GM18517 (cell line): ENCODE measurements around the gene ZNF560.
"Not testable (repeated sequence)": the region's sequence is repeated elsewhere in the genome, so short reads cannot be mapped to it uniquely, and the experiment has no call there.

Source experiments
- ATAC-seq: cut with Tn5 transposase; IDR thresholded peaks from one replicate; pipeline ENCODE4 v1.9.1; 2021; ENCODE audit warnings: mild to moderate bottlenecking, moderate library complexity; ENCODE audit not compliant: unreplicated experiment

ZNF560 gene

DNA sequence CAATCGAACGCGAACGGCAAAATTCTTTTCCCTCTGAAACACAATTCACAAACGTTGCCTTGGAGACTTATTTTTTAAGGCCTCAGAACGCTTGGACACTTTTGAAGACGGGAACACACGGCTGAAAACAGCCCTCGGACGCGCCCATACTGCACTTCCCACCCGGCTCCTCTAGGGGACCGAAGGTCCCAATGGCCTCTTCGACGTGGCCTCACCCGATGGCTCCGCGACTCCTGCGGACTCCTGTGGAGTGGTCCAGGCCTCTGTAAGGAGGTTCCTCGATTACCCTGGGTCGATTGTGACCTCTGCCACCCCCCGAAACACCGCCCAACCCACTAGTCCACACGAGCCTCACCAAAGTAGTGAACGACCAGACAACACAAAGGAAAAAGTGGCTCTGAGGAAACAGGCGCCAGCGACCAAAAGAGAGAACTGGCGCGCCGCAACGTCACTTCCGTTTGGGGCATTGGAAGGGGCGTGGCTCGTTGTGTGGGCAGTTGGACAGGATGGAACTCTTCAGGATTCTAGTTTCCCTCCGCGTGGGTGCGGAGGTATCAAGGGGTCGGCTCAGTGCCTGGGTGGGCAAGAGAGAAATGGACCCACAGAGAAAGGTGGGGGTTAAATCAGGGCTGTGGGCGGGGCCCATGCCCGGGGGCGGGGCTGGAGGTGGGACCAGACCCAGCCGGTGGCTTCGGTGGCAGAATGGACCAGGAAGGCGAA is at the start of gene ZNF560:
Gene ZNF560 (minus strand): TSS at position 434 of the 720 bp plus-strand sequence. CDS start 23,303 bp downstream, outside the sequence.
- no peak for ATAC-seq

DNA sequence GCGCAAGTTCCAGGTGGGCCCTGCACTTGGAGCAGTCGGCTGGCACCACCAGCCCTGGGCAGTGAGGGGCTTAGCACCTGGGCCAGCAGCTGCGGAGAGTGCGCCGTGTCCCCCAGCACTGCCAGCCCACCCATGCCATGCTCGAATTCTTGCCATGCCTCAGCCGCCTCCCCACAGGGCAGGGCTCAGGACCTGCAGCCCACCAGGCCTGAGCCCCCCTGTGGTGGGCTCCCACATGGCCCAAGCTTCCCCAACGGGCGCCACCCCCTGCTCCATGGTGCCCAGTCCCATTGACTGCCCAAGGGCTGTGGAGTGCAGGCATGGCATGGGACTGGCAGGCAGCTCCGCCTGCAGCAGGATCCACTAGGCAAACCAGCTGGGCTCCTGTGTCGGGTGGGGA is 49.5 kb upstream of the ZNF560 start:
- ATAC-seq = no peak

DNA sequence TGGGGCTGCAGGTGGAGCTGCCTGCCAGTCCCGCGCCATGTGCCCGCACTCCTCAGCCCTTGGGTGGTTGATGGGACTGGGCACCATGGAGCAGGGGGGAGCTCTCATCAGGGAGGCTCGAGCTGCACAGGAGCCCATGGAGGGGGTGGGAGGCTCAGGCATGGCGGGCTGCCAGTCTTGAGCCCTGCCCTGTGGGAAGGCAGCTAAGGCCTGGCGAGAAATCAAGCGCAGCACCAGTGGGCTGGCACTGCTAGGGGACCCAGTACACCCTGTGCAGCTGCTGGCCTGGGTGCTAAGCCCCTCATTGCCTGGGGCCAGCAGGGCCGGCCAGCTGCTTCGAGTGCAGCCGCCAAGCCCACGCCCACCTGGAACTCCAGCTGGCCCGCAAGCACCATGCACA is 42.9 kb upstream of the ZNF560 start:
- not testable (repeated sequence) for ATAC-seq

DNA sequence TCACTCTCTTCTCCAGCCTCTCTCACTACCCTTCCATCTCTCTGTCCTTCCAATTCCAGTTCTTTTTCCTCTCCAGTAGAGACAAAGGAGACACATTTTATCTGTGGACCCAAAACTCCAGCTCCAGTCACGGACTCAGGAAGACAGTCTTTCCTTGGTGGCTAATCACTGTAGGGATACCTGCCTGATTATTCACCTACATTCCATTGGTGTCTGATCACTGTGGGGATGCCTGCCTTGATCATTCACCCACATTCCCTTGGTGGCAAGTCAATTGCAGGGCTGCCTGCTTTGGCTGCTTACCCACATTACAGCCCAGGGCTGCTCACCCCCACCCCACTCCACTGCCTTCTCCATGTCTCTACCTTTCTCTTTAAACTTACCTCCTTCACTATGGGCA is 41.5 kb upstream of the ZNF560 start:
- ATAC-seq = not testable (repeated sequence)

DNA sequence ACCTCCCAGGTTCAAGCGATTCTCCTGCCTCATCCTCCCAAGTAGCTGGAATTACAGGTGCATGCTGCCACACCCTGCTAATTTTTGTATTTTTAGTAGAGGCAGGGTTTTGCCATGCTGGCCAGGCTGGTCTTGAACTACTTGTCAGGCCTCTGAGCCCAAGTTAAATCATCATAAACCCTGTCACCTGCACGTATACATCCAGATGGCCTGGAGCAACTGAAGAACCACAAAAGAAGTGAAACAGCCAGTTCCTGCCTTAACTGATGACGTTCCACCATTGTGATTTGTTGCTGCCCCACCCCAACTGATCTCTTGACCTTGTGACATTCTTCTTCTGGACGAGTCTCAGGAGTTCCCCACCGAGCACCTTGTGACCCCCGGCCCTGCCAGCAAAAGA is 40.8 kb upstream of the ZNF560 start:
- not testable (repeated sequence) for ATAC-seq

DNA sequence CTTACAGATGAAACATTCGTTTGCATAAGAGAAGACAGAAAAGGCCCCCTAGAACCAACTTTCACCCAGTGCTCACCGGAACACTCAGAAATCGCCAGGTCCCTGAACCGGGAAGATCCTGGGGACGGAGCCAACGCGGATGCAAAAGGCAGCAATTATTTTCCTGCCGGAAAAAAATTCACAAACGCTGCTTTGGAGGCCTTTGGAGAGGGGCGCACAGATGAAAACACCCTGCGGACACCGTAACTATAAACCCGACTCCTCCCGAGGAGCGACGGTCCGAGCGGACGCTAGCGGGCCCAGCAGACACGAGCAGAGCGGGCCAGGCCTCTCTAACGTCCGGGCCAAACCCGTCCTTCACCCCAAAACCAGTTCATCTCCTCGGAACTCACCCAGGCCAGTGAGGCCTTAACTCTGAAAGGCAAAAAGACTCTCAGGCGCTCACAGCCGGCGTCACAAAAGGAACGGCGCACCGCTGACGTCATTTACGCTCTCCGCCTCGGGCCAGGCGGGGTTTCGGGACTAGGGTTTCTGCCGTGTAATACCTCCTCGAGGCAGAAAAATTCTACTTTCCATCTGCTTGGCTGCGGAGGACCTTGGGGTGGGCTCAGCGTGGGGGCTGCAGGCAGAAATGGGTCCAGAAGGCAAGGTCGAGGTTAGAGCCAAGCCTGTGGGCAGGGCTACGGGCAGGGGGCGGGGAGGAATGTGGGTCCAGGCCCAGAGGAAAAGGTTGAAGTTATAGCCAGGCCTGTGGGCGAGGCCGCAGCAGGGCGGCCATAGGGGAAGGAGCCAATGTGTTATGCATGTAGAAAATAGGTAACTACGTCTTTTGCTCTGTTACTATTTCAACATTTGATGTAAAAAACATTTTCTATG is 40.0 kb upstream of the ZNF560 start, which contains the start of gene ZNF426:
Gene ZNF426 (minus strand): TSS at position 463 of the 876 bp plus-strand sequence. CDS start 2,413 bp downstream, outside the sequence.
- ATAC-seq = peak; percentile 67

DNA sequence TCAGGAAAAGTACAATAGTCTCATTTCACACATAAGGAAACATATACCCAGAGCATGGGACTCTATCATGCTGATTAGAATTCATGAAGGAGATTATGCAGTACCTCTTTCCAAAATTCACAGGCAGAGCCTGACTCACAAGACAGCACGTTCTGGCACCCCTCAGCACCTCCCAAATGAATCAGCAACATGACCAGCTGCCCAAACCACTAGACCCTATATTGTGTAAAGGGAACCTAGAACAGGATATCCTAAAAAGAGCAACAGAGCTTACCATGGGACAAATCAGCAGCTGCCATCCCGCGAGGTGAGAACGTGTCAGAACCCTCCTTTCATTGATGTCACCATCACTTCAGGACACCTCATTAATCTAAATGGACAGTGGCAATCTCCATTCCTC is 37.5 kb upstream of the ZNF560 start:
- no peak for ATAC-seq

DNA sequence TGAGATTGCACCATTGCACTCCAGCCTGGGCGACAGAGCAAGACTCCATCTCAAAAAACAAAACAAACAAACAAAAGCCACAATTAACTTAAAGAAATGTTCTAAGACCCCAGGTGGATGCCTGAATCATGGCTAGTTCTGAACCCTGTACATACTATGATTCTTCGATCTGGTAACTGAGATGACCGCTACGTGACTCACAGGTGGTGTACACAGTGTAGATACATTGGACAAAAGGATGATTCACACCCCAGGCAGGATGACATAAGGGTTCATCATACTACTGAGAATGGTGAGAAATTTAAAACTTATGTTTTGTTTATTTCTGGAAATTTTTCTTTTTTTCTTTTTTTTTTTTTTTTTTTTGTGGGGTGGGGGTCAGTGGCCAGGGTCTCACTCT is 33.5 kb upstream of the ZNF560 start:
- ATAC-seq = no peak

DNA sequence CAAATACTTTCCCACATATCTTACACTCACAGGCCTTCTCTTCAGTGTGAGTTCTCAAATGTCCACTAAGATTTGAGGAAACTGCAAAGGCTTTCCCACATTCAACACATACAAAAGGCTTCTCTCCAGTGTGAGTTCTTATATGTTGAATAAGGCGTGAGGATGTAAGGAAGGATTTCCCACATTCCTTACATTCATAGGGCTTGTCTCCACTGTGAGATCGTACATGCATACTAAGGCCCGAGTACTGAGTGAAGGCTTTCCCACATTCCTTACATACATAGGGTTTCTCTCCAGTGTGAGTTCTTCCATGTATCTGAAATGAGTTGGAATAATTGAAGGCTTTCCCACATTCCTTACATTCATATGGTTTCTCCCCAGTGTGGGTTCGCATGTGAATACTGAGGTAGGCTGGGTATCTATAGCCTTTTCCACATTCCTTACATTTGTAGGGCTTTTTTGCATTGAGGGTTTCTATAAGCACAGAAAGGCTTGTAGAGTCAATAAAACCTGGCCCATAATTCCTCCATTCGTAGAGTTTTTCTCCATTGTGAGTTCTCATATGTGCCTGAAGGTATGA is 30.4 kb upstream of the ZNF560 start:
- no peak for ATAC-seq

DNA sequence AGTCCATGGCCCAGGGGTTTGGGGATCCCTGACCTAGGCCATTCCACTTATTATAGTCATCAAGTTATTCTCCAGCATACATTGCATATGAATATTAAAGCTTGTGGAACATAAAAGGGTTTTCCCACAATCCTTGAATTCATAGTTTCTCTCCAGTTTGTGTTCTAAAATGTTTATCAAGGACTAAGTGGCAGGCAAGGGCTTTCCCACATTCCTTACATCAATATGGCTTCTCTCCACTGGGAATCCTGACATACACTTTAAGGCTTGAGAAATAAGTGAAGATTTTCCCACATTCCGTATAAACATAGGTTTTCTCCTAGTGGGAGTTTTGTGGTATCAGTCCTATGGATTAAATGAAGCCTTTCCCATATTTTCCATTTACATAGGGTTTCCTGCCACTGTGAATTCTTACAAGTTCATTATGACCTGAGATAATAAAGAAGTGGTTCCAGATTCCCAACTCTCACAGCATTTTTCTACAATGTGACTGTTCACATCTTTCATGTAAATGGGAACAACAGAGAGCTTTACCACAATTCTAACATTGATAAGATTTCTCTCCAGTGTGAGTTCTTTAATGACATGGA is 25.6 kb upstream of the ZNF560 start:
- no peak for ATAC-seq

DNA sequence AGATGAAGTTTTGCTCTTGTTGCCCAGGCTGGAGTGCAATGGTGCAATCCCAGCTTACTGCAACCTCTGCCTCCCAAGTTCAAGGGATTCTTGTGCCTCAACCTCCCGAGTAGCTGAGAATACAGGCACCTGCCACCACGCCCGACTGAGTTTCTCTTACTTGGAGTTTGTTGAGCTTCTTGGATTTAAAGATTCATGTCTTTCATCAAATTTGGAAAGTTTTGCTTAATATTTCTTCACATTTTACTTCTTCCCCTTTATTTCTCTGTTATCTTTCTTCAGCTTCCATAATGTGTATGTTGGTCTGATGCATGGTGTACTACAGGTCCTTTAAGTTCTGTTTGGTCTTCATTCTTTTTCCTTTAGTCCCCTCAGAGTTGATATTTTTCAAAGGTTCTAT is 8.9 kb upstream of the ZNF560 start:
- ATAC-seq = no peak

DNA sequence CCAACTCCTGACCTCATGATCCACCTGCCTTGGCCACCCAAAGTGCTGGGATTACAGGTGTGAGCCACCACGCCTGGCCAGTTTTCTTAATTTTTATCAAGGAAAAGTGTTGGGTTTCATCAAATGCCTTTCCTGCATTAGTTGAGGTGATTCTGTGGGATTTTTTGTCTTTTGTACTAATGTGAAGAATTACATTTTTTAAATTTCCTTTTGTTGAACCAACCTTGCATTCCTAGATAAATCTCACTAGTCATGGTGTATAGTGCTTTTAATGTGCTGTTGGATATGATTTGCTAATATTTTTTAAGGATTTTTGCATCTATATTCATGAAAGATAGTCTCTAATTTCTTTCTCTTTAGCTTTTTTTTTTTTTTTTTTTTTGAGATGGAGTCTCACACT is 2.4 kb upstream of the ZNF560 start:
- no peak for ATAC-seq

DNA sequence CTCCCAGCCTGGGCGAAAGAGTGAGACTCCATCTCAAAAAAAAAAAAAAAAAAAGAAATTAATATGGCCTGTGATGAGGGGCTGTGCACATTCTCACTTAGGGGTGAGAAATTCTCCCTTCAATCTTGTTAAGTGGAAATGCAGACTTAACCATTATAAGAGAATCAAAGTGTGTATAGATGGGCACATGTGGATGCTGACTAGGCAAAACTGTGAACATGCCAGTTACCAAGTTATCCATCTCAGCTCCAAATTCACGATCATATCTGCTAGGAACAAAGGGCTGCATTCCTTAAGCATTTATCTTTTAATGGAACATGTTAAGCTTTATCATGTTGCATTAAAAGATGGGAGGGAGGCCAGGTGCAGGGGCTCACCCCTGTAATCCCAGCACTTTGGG is 4.3 kb downstream of the ZNF560 start:
- ATAC-seq = no peak

DNA sequence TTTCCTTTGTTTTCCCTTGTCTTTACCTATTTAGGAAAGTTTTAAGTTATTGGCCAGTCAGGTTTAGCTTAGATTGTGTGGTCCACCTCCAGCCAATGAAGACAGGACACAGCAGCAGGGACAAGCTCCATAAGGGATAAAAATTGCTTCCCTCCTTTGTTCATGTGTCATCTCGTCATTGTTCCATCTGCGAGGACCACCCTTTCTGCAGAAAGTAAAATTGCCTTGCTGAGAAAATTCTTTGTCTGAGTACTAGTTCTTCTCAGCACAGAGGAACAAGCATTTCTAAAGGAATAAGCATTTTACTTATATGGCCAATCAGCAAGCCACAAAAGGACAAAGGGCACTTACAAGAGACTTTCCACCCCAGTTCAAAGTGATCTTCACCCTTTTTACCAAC is 11.4 kb downstream of the ZNF560 start:
- no peak for ATAC-seq

DNA sequence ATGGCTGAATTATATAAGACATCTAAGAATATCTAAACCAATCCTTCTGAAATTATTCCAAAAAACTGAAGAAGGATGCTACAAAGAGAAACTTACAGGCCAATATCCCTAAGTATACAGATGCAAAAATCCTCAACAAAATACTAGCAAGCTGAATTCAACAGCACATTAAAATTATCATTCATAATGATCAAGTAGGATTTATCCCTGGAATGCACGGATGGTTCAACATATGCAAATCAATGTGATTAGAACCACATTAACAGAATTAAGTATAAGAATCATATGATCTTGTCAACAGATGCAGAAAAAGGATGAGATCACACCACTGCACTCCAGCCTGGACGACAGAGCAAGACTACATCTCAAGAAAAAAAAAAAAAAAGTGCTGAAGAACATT is 13.3 kb downstream of the ZNF560 start:
- no peak for ATAC-seq

DNA sequence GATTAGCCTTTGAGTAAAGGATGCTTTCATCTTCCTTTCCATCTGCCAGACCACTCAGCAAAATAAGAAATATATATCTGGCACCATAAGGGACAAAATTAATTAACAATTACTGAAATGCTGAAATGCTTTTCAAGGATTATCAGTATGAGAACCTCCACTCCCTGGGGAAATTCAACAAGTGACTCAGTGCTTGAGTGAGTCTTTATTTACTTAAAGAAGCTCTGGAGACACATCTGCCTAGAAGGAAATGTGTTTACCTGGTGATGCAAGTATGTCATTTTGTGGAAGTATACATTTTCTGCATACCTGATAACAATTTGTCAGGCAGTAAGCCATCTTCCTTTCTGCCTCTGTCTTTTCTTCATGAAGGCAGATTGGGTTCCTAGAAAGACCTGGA is 23.4 kb downstream of the ZNF560 start:
- ATAC-seq = no peak

DNA sequence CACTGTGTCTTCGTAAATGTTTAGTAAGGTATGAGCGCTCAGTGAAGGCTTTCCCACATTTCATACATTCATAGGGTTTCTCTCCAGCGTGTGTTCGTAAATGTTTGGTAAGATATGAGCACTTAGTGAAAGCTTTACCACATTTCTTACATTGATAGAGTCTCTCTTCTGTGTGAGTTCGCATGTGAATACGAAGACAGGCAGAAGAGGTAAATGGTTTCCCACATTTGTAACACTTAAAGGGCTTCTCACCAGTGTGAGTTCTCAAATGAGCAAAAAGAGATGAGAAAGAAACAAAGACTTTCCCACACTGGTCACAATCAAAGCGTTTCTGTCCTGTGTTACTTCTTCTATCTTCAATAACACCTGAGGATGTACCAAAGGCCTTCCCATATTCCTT is 31.3 kb downstream of the ZNF560 start:
- ATAC-seq = no peak

DNA sequence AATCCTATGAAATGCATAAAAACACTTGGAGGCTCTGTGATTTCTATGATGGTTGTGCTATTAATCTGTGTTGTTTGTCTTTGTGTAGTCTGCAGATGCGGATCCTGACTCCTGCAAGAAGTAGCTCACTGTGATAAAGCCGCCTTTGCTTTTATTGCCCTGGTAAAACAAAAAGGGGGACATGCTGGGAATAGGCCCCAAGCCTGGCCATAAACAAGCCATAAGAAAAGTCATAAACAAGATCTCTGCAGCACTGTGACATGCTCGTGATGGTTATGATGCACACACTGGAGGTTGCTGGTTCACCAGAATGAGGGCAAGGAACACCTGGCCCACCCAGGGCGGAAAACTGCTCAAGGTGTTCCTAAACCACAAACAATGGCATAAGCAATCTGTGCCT is 36.5 kb downstream of the ZNF560 start:
- ATAC-seq = no peak

DNA sequence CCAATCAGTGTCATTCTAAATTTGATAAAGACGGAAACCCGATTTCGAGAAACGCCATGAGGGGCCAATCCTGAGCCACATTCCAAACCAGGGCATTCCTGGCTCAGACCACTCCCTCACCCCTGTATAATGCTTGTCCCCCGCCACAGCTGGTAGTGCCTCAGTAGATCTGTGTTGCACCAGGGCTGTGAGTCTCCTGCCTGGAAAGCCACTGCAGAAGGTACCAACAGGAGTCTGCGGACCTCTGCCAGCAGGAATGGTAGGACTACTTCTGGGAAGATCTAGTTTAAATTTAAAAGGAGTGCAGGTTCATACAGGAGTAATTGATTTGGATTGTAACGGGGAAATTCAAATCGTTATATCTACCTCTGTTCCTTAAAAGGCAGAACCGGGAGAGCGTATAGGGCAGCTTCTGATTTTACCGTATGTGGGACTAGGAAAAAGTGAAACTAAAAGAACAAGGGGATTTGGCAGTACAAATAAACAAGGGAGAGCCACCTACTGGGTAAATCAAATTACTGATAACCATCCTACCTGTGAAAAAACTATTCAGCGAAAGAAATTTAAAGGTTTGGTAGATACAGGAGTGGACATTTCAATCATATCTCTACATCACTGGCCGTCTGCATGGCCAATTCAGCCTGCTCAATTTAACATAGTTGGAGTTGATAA is 42.3 kb downstream of the ZNF560 start:
- ATAC-seq = no peak

DNA sequence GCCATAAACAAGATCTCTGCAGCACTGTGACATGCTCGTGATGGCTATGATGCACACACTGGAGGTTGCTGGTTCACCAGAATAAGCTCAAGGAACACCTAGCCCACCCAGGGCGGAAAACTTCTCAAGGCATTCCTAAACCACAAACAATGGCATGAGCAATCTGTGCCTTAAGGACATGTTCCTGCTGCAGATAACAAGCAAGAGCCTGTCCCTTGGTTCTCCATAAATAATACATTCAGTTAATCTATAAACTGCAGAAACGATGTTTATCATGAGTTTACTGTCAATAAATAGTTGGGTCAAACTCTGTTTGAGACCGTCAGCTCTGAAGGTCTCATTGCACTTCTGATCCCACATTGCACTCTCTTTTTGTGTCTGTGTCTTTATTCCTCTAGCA is 44.5 kb downstream of the ZNF560 start:
- ATAC-seq = no peak

DNA sequence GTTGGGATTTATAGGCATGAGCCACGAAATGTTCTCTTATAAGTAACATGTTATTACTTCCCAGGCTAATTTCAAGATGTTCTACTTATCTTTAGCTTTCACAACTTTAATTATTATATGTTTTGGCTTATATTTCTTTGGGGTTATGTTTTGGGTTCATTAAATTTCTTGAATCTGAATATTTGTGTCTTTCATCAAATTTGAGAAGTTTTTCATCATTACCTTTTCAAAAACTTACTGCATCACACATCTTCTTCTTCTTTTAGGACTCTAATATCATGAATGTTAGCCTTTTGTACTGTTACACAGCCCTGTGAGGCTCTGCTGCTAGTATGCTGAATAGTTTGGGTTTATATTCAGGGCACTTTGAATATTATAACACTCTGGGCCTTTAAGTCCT is 53.4 kb downstream of the ZNF560 start:
- ATAC-seq = no peak
